ENCODE results near the gene PIP5K1C. TPM values are rescaled to one million over a fixed set of nuclear protein-coding genes. Genes with fewer than 3 reads are reported as not detected.
A peak's percentile ranks its signal among the peaks of the same experiment; 100 is the strongest.

Gene PIP5K1C
- total and polyA plus RNA-seq, 9 donors, result 6.0 to 41.7 (median 30.8) TPM

- 56 to 66% (median 65%) methylated on average over 19 of the region's 19 CpGs for WGBS, 3 donors
- intact Hi-C loops (cut with DNase I), result no loop called here
- H3K9me3 ChIP-seq, result no peaks in the 10 kb centered on the region
- no peaks in the 10 kb centered on the region for H3K27me3 ChIP-seq
- no peak overlapping the region for H3K27ac ChIP-seq
- TF ChIP-seq POLR2A (IDR thresholded peaks at IDR 0.05), result no peak
- TF ChIP-seq EP300 (IDR thresholded peaks at IDR 0.05), result no peak
- no peak for TF ChIP-seq CTCF (IDR thresholded peaks at IDR 0.05)
- no peaks in the 10 kb centered on the region for H3K4me1 ChIP-seq (ENCODE audit: insufficient read depth)
- peak in 1 of 5 donors; percentile 48 for DNase-seq
- no peaks in the 10 kb centered on the region for H3K36me3 ChIP-seq
- no peak overlapping the region for H3K4me3 ChIP-seq
Measured at GRCh38 chr19:3620145-3620816, 80.0 kb downstream of the PIP5K1C start.

- no peaks in the 10 kb centered on the region for H3K4me1 ChIP-seq (ENCODE audit: insufficient read depth)
- no peaks in the 10 kb centered on the region for H3K36me3 ChIP-seq
- H3K9me3 ChIP-seq, result no peaks in the 10 kb centered on the region
- 80 to 83% (median 81%) methylated on average over 17 of the region's 17 CpGs for WGBS, 3 donors
- no peaks in the 10 kb centered on the region for H3K27me3 ChIP-seq
- peak in 2 of 5 donors; percentile 33 to 42 for DNase-seq
- H3K4me3 ChIP-seq, result no peak overlapping the region
- H3K27ac ChIP-seq, result no peak overlapping the region
- intact Hi-C loops (cut with DNase I), result loop anchor here in 3 of 4 donors (5.0 to 10.0 kb wide), 5 partner anchors 72 to 317 kb away; no protein-coding TSS in a partner anchor
- no peak for TF ChIP-seq CTCF (IDR thresholded peaks at IDR 0.05)
- no peak for TF ChIP-seq POLR2A (IDR thresholded peaks at IDR 0.05)
- no peak for TF ChIP-seq EP300 (IDR thresholded peaks at IDR 0.05)
Measured at GRCh38 chr19:3619631-3620012, 80.6 kb downstream of the PIP5K1C start.

- no peaks in the 10 kb centered on the region for H3K9me3 ChIP-seq
- no peak overlapping the region for H3K27ac ChIP-seq
- H3K4me3 ChIP-seq, result no peak overlapping the region
- TF ChIP-seq CTCF (IDR thresholded peaks at IDR 0.05), result no peak
- no peak for TF ChIP-seq POLR2A (IDR thresholded peaks at IDR 0.05)
- TF ChIP-seq EP300 (IDR thresholded peaks at IDR 0.05), result no peak
- intact Hi-C loops (cut with DNase I), result loop anchor here in 3 of 4 donors (5.0 to 10.0 kb wide), 5 partner anchors 72 to 317 kb away; no protein-coding TSS in a partner anchor
- no peaks in the 10 kb centered on the region for H3K27me3 ChIP-seq
- H3K36me3 ChIP-seq, result no peaks in the 10 kb centered on the region
- DNase-seq, result peak in 2 of 5 donors; percentile 42
- no peaks in the 10 kb centered on the region for H3K4me1 ChIP-seq (ENCODE audit: insufficient read depth)
- WGBS, 3 donors, result 80 to 86% (median 84%) methylated on average over 29 to 31 of the region's 31 CpGs
Measured at GRCh38 chr19:3618811-3619630, 81.2 kb downstream of the PIP5K1C start.

GRCh38 chr19:3618144-3618810 lies 82.0 kb downstream of the PIP5K1C start:
- H3K9me3 ChIP-seq, result no peaks in the 10 kb centered on the region
- no peak overlapping the region for H3K27ac ChIP-seq
- peaks cover 1% of the 10 kb centered on the region for H3K4me1 ChIP-seq (ENCODE audit: insufficient read depth)
- H3K36me3 ChIP-seq, result no peaks in the 10 kb centered on the region
- 41 to 50% (median 50%) methylated on average over 22 to 31 of the region's 31 CpGs for WGBS, 3 donors
- TF ChIP-seq CTCF (IDR thresholded peaks at IDR 0.05), result peak; percentile 75 to 89 (median 88)
- no peak for TF ChIP-seq EP300 (IDR thresholded peaks at IDR 0.05)
- TF ChIP-seq POLR2A (IDR thresholded peaks at IDR 0.05), result no peak
- no peak overlapping the region for H3K4me3 ChIP-seq
- peak; percentile 68 to 82 (median 77) for DNase-seq
- intact Hi-C loops (cut with DNase I), result loop anchor here in 3 of 4 donors (5.0 to 10.0 kb wide), 5 partner anchors 71 to 316 kb away; no protein-coding TSS in a partner anchor
- H3K27me3 ChIP-seq, result no peaks in the 10 kb centered on the region

All from ovary (tissue), 9 donors.